PC-9 (cell line): ENCODE results near the gene BRSK2. TPM values are rescaled to one million over a fixed set of nuclear protein-coding genes. Genes with fewer than 3 reads are reported as not detected.

Experiments used
- BruUV-seq: library from RNA; stranded (reverse); fragments of 400-500 nt; replicated peaks from 2 replicates; lab custom pipeline; 2021; lab: Mats Ljungman, UMichigan
- CTCF ChIA-PET: fragments of 300-600 bp; sonication (Branson Sonifier 250); formaldehyde crosslinking; loops from one replicate; lab custom pipeline; 2022; ENCODE audit warnings: antibody characterized with exemption; lab: Charles Lee
- POLR2A ChIA-PET: fragments of 300-600 bp; sonication (Branson Sonifier 250); formaldehyde crosslinking; loops from one replicate; lab custom pipeline; 2022; ENCODE audit warnings: antibody characterized with exemption; ENCODE audit not compliant: unreplicated experiment; lab: Charles Lee
- DNase-seq, 2 experiments: peaks; one replicate each; pipeline versions ENCODE4 v3.0.0 to v3.0.0-alpha.2; 2015 to 2022; ENCODE audit warnings: mixed read lengths in 1 of 2
- H2AFZ ChIP-seq: fragments of 200-600 bp; sonication (generic); 2 replicates; pipeline ENCODE4 v1.8.1; 2017; ENCODE audit warnings: antibody characterized with exemption
- H3F3A ChIP-seq: fragments of 200-600 bp; sonication (generic); 2 replicates; pipeline ENCODE4 v1.8.1; 2017; ENCODE audit warnings: antibody characterized with exemption, mild to moderate bottlenecking, low read depth; ENCODE audit not compliant: insufficient read depth
- H3K27ac ChIP-seq: fragments of 200-600 bp; sonication (generic); 2 replicates; pipeline ENCODE4 v1.6.1; 2016; ENCODE audit warnings: mixed run types
- H3K27me3 ChIP-seq: fragments of 200-600 bp; sonication (generic); 2 replicates; pipeline ENCODE4 v1.6.1; 2016; ENCODE audit warnings: low read depth, mixed run types; ENCODE audit not compliant: insufficient read depth
- H3K36me3 ChIP-seq: fragments of 200-600 bp; sonication (generic); 2 replicates; pipeline ENCODE4 v1.6.1; 2016; ENCODE audit warnings: low read depth, mixed run types
- H3K4me1 ChIP-seq: fragments of 200-600 bp; sonication (generic); replicated peaks from 2 replicates; pipeline ENCODE4 v1.6.1; 2016; ENCODE audit warnings: mixed run types; ENCODE audit not compliant: insufficient read depth
- H3K4me2 ChIP-seq: fragments of 200-600 bp; sonication (generic); 2 replicates; pipeline ENCODE4 v1.6.1; 2017; ENCODE audit warnings: mixed run types
- H3K4me3 ChIP-seq: fragments of 200-600 bp; sonication (generic); 2 replicates; pipeline ENCODE4 v1.6.1; 2016; ENCODE audit warnings: mixed run types
- H3K79me2 ChIP-seq: fragments of 200-600 bp; sonication (generic); 2 replicates; pipeline ENCODE4 v1.6.1; 2017; ENCODE audit warnings: low read depth, mixed run types
- H3K9me2 ChIP-seq: fragments of 200-600 bp; sonication (generic); 2 replicates; pipeline ENCODE4 v1.8.1; 2017; ENCODE audit warnings: mild to moderate bottlenecking; ENCODE audit not compliant: insufficient read depth
- H3K9me3 ChIP-seq: fragments of 200-600 bp; sonication (generic); 2 replicates; pipeline ENCODE4 v1.8.1; 2016; ENCODE audit warnings: low read depth; ENCODE audit not compliant: insufficient read depth
- H4K20me1 ChIP-seq: fragments of 200-600 bp; sonication (generic); 2 replicates; pipeline ENCODE4 v1.8.1; 2017; ENCODE audit not compliant: insufficient read depth
- CTCF ChIP-seq: fragments of 200-600 bp; sonication (generic); conservative IDR thresholded peaks from 2 replicates; pipeline ENCODE4 v1.6.1; 2017; ENCODE audit warnings: mixed run types, antibody characterized with exemption, mild to moderate bottlenecking, moderate library complexity
- EZH2 ChIP-seq: fragments of 200-600 bp; sonication (generic); IDR thresholded peaks from 2 replicates; pipeline ENCODE4 v1.8.0; 2017; ENCODE audit warnings: antibody characterized with exemption, low read depth
- intact Hi-C: fragments of 100-400 bp; cut with micrococcal nuclease; formaldehyde crosslinking; loops from one replicate; pipeline ENCODE4 v1.10.0; 2022; ENCODE audit not compliant: unreplicated experiment
- total RNA-seq: library from RNA; stranded (reverse); gene quantifications from 2 replicates; pipeline ENCODE4 v1.2.3, GENCODE V29; 2021

The BRSK2 gene
- total RNA-seq, 1 experiment from 2014 or later, result 2.9 TPM

GRCh38 chr11:1500466-1501420, 111.0 kb downstream of the BRSK2 start:
- peaks cover 14% of the 10 kb centered on the region; the same call in 1 of the 2 replicates for H4K20me1 ChIP-seq
- CTCF ChIA-PET, result no interaction called here
- BruUV-seq, result no TSS peak
- POLR2A ChIA-PET, result no interaction called here
- no peaks in the 10 kb centered on the region for H3K36me3 ChIP-seq
- H3K27ac ChIP-seq, result no peak overlapping the region
- H3K9me2 ChIP-seq, result no peaks in the 10 kb centered on the region
- no peak overlapping the region for H2AFZ ChIP-seq
- H3K4me3 ChIP-seq, result no peak overlapping the region
- H3K79me2 ChIP-seq, result no peaks in the 10 kb centered on the region
- no peaks in the 10 kb centered on the region for H3K27me3 ChIP-seq
- no peaks in the 10 kb centered on the region; the same call in 1 of the 2 replicates for H3F3A ChIP-seq
- no peaks in the 10 kb centered on the region for H3K9me3 ChIP-seq
- no peaks in the 10 kb centered on the region for H3K4me1 ChIP-seq
- DNase-seq, result no peak
- intact Hi-C loops, result no loop called here
- TF ChIP-seq CTCF (no peak), EZH2 (no peak)
- H3K4me2 ChIP-seq, result no peak overlapping the region

- no peaks in the 10 kb centered on the region for H3K9me3 ChIP-seq
- peaks cover 10% of the 10 kb centered on the region; the same call in 1 of the 2 replicates for H4K20me1 ChIP-seq
- H3K4me3 ChIP-seq, result no peak overlapping the region
- no peaks in the 10 kb centered on the region for H3K9me2 ChIP-seq
- no peaks in the 10 kb centered on the region for H3K27me3 ChIP-seq
- H3K79me2 ChIP-seq, result no peaks in the 10 kb centered on the region
- ChIA-PET POLR2A (no interaction called here), CTCF (interaction anchor here (0.5 kb wide), 1 partner anchor 379 kb away, joined by 3 read pairs; no protein-coding TSS in a partner anchor)
- DNase-seq, result no peak
- H3K4me2 ChIP-seq, result no peak overlapping the region
- no peaks in the 10 kb centered on the region; the same call in 1 of the 2 replicates for H3F3A ChIP-seq
- BruUV-seq, result no TSS peak
- TF ChIP-seq CTCF (no peak), EZH2 (no peak)
- no peak overlapping the region for H3K27ac ChIP-seq
- intact Hi-C loops, result no loop called here
- H3K4me1 ChIP-seq, result no peaks in the 10 kb centered on the region
- H2AFZ ChIP-seq, result no peak overlapping the region
- no peaks in the 10 kb centered on the region for H3K36me3 ChIP-seq
Observed at GRCh38 chr11:1501421-1502167, 111.9 kb downstream of the BRSK2 start.

GRCh38 chr11:1502168-1502953, 112.6 kb downstream of the BRSK2 start:
- H3K9me2 ChIP-seq, result no peaks in the 10 kb centered on the region
- H3F3A ChIP-seq, result no peaks in the 10 kb centered on the region; the same call in 1 of the 2 replicates
- peaks cover 11% of the 10 kb centered on the region; the same call in 1 of the 2 replicates for H4K20me1 ChIP-seq
- CTCF ChIA-PET, result interaction anchor here (0.5 kb wide), 1 partner anchor 380 kb away, joined by 3 read pairs; no protein-coding TSS in a partner anchor
- H3K9me3 ChIP-seq, result no peaks in the 10 kb centered on the region
- H3K27me3 ChIP-seq, result no peaks in the 10 kb centered on the region
- H3K79me2 ChIP-seq, result no peaks in the 10 kb centered on the region
- H3K36me3 ChIP-seq, result no peaks in the 10 kb centered on the region
- H2AFZ ChIP-seq, result no peak overlapping the region
- DNase-seq, result no peak
- no peaks in the 10 kb centered on the region for H3K4me1 ChIP-seq
- H3K27ac ChIP-seq, result no peak overlapping the region
- intact Hi-C loops, result no loop called here
- H3K4me2 ChIP-seq, result no peak overlapping the region
- no TSS peak for BruUV-seq
- H3K4me3 ChIP-seq, result no peak overlapping the region
- TF ChIP-seq CTCF (no peak), EZH2 (no peak)
- POLR2A ChIA-PET, result no interaction called here
